ENCODE measurements around the gene GUCY2C.

DNA sequence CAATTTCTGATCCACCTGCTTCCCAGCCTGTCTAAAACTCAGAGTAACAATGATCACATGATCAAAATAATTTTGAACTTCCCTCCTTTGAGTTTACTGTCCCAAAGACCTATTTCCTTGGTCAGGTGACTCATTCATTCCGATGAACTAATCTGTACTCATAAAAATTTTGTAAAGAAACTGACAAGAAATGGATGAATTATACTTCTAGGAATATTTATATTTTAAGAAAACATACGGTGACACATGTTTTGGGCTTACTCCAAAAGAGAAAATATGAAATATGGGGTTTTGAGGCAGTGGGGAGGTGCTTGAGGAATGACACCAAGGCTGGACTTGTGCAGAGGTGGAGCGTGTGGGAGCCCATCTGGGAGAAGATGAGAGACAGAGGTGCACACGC, 42.0 kb downstream of the GUCY2C start:
- TF ChIP-seq, protein P1, sequence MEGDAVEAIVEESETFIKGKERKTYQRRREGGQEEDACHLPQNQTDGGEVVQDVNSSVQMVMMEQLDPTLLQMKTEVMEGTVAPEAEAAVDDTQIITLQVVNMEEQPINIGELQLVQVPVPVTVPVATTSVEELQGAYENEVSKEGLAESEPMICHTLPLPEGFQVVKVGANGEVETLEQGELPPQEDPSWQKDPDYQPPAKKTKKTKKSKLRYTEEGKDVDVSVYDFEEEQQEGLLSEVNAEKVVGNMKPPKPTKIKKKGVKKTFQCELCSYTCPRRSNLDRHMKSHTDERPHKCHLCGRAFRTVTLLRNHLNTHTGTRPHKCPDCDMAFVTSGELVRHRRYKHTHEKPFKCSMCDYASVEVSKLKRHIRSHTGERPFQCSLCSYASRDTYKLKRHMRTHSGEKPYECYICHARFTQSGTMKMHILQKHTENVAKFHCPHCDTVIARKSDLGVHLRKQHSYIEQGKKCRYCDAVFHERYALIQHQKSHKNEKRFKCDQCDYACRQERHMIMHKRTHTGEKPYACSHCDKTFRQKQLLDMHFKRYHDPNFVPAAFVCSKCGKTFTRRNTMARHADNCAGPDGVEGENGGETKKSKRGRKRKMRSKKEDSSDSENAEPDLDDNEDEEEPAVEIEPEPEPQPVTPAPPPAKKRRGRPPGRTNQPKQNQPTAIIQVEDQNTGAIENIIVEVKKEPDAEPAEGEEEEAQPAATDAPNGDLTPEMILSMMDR (IDR thresholded peaks at IDR 0.05), result no peak
- no peak for TF ChIP-seq POLR2A (IDR thresholded peaks at IDR 0.05)
